AG08396 (cell line): ENCODE results near the gene KRT76.
"Not testable (repeated sequence)": the region's sequence is repeated elsewhere in the genome, so short reads cannot be mapped to it uniquely, and the experiment has no call there.

Experiments
- DNase-seq: peaks from one replicate; pipeline ENCODE4 v3.0.0; 2012; ENCODE audit warnings: low spot score, mixed read lengths

Gene KRT76

DNA sequence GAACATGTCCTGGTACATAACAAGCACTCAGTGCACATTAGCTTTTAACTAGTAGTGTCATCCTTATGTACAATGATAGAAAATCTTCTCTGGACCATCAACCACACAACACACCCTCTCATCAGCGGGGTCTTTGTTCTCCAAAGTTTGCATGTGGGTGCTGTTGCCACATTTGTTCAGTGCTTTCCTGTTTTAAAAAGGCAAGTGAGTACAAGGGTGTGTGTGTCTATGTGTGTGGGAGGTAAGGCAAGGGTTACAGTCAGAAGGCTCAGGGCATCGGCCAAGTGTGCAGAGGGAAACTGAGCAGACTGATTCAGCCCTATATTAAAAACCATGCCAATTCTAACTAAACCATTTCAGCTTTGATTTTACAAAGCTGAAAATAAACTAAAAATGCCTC, 17.9 kb downstream of the KRT76 start:
- no peak for DNase-seq

DNA sequence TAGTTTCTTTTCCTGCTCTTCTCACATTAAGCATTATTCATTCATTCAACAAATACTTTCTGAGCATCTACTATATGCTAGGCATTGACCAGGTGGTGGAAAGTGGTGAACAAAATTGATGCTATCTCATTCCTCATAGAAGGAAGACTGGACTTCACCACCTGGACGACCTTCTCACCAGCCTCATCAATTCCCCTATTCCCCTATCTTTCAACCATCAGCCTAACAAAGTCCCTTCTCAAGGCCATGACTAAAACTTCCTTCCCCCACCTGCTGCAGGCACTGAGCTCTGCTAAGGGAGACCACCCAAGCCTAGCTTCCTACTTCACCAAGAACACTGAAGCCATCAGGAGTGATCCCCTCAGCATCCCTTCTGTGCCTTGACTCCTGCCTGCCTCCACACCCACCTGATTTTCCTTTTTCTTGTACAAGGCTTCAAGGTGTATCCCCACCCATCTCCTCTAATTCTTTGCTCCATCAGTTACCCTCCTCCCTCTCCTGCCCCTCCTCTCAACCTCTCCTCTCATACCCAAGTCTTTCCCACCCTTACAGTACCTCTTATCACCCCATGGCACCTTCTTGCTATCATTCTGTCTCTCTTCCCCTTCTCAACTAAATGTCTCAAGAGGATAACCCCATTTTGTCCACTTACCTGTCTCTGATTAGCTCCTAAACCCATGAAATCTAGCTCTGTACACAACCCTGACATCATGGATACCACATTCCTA, 19.5 kb downstream of the KRT76 start:
- no peak for DNase-seq

DNA sequence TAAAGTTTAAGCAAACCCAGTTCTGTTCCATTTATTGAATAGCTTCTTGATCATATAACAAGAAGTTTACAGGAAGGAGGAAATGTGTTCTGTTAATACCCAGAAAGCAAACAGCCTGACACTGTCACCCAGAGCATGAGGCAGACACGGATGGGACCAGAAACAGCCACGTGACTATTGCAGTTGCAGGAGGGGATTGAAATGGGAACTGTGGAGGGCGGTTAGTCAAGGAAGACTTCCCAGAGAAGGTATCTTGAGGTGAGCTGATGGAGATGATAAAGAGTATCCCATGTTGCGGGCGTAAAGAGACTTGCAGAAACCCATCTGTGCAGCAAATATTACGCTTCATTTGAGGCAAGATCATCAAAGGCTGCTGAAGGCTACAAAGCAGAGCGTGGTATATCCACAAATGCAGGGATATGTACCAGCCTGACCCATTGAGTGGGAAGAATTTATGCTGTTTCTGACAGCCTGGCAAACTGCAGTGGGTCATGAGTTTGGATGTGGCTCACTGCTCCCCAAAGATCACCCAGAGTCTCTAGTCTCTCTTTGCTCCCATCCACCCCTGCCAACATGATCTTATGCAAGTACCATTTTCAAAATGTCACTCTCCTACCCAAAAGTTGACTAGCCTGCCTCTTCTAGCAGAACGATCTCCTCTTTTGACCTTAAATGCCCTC, 20.7 kb downstream of the KRT76 start:
- no peak for DNase-seq

DNA sequence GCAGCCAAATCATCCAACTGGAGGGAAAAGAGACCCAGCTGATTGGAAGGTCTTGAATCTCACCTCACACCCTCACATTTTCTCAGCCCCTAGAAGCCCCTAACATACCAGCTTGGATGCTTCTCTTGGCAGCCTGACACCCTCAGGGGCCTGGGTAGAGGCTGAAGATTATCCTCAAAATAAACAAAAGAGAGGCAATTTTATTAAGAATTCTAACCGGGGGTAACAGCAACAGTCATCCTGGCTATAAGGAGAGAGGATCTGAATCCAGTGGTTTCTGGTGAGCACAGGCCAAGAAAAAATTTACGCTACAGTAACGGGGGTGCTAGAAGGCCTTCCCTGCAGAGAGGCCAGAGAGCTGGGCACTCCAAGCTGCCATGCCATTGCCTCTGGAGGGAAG, 21.6 kb downstream of the KRT76 start:
- DNase-seq = no peak

DNA sequence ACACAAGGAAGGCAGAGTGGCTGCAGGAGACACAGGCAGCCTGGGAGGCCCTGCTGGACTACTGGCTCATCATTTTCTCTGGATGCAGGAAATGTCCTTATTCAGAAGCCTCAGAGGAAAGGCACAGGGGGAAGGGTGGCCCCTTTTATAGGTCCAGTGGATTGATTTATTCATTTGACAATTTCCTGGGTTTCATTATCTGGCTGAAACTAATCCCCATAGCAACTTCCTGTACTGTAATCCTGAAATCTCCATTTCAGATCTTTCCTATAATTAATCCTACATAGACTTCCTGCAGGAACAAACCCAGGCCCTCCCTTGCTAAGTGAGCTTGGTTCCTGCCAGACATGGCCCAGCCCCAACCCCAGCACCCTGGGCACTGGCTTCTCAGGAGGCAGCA, 23.0 kb downstream of the KRT76 start:
- DNase-seq = no peak

DNA sequence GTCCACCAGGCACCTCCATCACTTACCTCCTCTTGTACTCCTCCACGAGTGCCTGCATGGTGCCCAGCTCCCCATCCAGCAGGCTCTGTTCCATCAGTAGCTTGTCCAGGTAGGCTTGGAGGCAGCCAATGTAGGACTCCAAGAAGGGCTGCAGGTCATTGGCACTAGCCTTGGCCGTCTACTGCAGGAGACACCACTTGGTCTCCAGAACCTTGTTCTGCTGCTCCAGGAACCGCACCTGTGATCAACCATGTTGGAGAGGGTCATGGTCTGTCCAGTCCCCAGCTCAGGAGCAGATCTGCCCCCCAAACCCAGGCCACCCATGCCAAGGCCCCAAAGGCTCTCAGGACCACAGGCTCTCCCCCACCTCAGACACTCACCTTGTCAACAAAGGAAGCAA, 23.9 kb downstream of the KRT76 start:
- no peak for DNase-seq

DNA sequence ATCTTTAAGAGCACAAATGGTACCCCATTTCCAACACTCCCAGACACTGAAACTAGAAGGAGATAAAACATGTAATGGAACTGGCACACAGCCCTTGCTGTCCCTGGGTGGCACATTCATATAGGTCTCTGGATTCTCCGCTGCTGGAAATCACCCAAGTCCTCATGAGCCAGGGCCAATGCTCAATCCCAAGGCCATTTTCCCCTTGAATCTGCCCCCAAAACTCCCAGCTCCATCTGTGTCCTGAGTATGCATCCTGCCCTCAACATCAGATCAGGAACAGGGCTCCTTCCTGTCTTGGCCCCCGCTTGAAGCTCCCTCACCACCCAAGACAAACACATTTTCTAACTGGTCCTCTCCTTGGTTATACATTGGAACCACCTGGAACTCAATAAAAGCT, 24.6 kb downstream of the KRT76 start:
- no peak for DNase-seq

DNA sequence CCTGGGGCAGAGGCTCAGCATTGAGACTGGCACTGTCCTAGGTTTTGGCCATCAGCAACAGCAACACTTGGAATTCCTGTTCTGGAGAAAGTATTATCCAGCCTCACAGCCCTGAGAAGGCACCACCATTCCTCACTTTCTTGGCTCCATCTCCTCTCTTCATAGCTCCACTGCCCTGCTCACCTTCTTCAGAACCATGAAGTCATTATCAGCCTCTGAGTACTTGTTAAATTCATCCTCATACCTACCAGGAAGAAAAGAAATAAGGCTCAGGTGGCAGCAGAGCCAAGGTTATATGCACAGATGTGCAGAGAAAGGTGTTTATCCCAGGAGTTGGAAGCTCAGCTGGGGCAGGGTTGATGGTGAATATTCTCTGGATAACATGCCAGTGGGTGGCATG, 25.4 kb downstream of the KRT76 start:
- no peak for DNase-seq

DNA sequence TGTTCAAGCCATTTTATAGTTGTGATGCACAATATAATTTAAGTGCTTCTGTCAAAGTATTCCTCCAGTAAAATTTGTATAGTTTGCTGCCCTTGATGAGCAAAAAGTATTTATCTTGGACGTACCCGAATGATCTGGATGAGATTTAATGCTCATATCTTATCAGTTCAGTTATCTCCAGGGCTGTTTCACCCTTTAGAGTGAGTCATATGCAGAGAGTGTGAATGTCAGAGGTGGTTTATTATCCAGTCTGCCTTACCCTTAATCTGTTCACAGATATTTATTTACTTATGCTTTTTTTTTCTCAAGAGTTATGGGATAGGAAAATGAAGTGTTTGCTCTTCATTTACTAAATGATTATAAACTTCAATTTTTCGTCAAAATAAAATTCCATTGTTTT, 26.6 kb downstream of the KRT76 start:
- not testable (repeated sequence) for DNase-seq

DNA sequence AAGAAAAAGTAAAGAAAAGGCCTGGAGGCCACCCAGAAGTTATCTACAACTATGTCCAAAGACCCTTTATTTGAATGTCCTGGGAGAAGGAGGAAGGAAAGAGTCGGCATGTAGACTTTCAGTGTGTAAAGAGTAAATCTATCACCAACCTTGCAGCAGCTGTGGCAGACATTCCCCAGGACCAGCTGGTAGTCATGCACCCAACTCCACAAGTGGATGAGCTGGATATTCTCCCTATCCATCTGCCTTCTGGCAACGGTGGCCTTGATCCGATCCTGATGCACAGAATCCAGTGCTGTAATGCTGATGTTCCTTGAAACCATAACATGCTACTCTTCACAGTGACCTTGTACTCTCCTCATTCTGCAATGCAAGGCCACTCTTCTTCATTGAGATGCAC, 27.3 kb downstream of the KRT76 start:
- no peak for DNase-seq

DNA sequence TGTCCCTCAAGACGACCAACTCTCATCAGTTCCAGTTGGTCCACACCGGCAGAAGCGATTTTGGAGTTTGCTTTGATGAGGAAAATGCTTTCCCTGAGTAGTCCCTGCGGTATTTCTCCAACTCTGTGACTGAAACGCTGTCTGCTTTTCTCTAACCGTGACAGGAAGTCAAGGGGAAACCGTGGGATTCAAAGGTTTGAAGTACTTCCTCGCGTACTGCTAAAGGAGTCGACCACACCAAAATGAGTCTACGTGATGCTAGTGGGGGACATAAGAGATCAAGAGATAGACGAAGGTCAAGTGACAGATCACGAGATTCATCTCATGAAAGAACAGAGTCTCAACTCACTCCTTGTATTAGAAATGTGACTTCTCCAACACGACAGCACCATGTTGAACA, 28.6 kb downstream of the KRT76 start:
- DNase-seq = no peak

DNA sequence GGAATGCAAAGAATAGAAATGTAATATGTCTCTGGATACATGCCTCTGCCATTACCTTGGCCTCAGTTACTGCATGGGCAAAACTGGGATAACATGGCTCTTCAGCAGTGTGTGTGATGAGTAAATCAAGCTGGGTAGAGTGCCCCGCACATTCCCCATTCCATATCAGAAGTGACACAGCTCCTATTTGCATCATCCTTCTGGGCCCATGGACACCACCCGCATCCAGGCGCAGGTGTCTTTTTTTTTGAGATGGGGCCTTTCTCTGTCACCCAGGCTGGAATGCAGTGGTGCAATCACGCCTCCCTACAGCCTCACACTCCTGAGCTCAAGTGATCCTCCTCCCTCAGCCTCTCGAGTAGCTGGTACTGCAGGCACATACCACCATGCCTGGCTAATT, 31.6 kb downstream of the KRT76 start:
- no peak for DNase-seq

DNA sequence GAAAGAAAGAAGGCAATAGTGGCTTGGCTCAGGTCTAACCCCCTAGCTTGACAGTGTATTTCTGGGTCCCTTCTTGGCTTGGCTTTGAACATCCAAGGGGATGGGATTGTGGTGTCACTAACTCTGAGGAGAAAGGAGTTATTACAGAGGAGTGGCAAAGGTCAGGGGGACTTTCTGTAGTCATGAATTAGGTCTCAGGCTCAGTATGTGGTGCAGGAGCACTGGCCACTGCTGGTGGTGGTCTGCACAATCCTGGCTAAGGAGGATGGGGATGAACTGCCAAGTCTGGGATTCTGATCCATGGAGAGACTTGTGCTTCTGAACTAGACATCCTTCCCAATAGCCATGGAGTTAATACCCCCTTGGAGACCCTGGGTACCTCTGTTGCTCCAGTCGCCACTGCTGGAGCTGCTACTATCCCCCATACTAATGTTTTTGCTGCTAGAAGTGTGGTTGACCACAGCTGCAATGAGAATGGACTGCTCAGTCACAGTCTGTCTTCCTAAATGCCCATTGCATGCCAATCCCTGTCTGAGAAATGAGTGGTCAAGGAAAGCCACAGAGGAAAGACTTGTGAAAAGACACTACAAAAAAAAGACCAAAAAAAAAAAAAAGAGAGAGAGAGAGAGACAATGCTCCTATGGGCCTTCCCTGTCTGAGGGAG, 32.5 kb downstream of the KRT76 start:
- DNase-seq = no peak

DNA sequence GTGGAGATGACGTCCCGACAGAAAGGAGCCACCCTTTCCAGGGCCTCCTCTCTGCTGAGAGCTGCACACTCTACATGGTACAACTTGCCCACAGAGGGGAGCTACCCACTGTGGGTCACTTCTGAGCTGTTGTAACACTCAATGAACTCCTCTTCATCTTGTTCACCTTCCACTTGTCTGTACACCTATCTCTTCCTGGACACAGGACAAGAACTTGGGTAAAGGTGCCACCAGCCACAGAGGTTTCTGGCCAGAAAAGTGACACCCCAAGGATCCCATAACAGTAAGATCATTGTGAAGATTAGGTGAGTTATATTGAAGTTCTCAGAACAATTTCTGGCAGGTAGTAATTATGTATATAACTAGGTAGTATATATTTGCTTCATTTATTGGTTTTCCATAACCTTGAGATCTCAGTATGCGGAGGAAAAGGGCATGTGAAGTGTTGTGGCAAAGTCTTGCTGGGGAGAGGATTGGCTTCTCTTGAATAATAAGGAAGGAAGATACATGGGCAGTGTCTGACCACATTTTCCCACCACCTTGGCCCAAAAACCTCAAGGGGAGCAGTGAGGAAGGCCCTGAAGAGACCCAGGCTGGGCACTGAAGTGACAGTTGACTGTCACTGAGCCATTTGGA, 34.2 kb downstream of the KRT76 start:
- no peak for DNase-seq

DNA sequence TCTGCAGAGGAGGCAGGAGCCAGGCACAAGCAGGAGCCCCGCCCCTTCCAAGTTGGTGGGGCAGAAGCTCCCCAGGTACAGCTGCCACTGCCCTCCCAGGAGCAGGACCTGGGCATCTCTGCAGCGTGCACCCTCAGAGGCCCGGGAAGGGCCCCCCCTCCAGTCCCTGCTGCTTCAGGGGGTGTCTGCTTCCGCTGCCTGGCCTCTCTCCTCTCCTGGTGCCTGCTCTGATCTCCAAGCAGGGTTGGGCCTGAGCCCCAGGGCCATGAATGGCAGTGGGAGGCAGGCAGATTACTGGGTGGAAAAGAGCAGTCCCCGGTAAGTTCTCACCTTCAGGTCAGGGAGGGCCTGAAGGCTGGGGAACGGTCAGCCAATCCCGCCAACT, 35.0 kb downstream of the KRT76 start:
- no peak for DNase-seq

DNA sequence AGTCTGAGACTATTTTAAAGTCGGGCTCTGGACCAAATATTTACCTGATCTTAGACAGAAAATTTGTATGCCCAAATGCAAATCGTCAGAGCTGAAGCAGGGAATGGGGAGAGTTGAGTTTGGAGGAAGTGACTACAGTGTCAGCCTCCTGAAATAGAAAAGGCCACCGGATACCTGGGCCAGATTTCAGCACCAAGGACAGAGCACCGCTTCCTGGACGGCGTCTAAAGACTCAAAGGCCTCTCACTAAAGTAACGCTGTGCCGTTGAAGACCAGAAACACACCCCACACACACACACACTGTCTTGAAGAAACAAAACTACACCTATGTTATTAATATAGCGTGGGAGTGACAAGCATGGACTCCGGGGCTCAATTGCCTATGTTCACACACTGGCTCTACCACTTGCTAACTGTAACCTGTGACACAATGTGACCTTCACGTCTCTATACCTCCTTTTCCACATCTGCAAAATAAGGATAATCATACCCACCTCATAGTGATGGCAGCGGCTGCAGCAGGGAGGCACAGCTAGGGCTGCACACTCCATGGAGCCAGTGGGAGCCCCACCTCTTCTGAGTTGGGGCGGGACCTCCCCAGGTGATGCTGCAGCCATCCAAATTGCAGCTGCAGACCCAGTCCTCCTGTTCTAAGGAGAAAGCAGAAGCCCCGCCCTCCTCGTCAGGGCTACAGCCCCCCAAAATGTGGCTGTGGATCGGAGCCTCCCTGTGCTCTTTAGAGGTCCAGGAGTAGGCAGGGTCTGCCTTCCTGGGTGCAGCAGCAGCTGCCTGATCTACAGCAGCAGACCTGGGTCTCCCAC, 35.6 kb downstream of the KRT76 start:
- DNase-seq = peak; percentile 63

DNA sequence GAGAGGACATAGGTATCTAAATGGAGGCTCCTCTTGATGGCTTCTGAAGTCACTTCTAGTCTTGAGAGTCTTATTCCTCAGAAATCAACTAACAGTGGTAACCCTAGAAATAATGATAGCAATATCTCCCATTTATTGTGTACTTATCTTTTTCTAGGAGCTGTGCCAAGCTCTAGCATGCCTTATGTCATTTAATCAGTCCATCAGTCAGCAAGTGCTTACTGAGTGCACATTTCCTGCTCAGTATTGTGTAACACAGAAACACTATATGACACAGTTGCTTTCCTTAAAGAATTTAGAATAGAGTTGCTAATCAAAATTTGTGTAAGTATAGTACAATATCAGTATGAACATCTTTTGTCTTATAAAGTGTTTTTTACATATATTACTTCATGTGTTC, 36.6 kb downstream of the KRT76 start:
- DNase-seq = no peak

DNA sequence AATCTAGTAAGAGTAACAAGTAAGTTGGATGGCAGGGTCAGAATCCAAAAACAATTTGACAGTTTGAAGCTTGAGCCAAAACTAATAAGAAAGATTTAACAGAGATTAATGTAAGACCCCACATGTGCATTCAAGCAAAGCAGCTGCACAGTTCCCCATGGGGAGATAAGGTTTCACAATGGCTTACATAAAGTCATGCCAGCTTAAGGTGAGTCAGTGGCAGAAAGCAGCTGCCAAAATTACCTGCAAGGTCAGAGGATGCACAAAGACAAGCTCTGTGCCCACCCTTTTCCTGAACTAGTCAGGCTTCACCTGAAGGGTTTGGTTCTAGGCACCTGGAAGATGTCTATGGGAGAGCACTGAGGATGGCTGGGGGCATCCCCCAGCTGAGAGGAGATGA, 37.2 kb downstream of the KRT76 start:
- no peak for DNase-seq

DNA sequence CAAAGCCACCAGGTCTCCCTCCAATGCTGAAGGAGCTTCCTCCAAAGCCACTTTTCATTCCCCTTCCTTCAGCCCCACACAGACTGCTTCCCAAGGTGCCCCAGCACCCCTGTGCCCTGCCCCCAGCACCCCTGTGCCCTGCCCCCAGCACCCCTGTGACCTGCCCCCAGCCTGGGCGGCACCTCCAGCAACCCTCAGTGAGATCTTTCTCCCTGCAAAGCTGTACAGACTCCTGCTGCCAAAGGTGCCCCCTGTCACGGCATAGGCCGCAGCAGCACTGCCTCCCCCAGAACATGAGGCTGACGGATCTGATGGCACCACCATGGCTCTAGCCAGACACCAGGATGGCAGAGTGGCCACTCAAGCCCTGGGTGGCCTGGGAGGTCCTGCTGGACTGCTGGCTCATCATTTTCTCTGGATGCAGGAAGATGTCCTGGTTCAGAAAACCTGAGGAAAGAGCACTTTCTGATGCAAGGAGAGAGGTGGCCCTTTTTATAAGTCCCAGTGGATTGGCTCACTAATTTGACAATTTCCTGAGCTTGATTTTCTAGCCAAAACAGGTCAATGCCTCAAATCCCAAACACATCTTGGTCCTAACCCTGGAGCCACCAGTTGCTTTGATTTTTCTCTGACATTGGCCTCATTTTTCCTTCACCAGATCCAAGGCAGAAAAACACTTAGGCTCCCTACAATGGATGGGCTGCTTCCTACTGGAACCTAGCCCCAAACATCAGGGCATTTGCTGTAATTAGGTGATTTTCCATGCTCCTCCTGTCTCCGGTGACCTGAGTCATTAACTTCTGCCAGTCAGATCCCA, 41.1 kb downstream of the KRT76 start:
- no peak for DNase-seq

DNA sequence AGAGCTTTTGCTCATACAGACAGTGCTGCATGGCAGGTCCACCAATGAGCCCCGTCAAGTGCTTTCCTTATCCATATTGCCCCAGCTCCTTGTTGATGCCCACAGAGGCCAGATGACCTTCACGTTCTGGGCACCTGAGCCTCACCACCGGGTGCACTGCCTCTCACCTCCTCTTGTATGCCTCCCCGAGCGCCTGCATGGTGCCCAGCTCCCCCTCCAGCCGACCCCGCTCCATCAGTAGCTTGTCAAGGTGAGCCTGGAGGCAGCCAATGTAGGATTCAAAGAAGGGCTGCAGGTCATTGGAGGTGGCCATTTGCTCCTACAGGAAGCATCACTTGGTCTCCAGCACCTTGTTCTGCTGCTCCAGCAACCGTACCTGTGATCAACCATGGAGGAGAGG, 42.0 kb downstream of the KRT76 start:
- DNase-seq = no peak

DNA sequence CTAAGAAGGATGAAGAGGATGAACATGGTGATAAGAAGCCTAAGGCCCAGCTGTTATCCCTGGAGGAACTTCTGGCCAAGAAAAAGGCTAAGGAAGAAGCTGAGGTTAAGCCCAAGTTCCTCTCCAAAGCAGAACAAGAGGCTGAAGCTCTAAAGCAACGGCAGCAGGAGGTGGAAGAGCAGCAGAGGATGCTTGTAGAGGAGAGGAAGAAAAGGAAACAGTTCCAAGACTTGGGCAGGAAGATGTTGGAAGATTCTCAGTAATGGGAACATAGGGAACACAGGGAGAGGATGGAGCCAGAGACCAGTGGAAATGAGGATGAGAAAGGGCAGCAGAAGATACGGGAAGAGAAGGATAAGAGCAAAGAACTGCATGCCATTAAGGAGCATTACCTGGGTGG, 46.4 kb downstream of the KRT76 start:
- no peak for DNase-seq
